HG02840 (cell line): ENCODE results near the gene LDB1.

Experiments
- ATAC-seq: cut with Tn5 transposase; IDR thresholded peaks from one replicate; pipeline ENCODE4 v1.9.1; 2021; ENCODE audit warnings: mild to moderate bottlenecking, moderate library complexity, moderate number of reproducible peaks; ENCODE audit not compliant: unreplicated experiment, low FRiP score

The LDB1 gene

GRCh38 chr10:102114861-102115618 lies 5.1 kb downstream of the LDB1 start:
- ATAC-seq, result peak; percentile 53

DNA sequence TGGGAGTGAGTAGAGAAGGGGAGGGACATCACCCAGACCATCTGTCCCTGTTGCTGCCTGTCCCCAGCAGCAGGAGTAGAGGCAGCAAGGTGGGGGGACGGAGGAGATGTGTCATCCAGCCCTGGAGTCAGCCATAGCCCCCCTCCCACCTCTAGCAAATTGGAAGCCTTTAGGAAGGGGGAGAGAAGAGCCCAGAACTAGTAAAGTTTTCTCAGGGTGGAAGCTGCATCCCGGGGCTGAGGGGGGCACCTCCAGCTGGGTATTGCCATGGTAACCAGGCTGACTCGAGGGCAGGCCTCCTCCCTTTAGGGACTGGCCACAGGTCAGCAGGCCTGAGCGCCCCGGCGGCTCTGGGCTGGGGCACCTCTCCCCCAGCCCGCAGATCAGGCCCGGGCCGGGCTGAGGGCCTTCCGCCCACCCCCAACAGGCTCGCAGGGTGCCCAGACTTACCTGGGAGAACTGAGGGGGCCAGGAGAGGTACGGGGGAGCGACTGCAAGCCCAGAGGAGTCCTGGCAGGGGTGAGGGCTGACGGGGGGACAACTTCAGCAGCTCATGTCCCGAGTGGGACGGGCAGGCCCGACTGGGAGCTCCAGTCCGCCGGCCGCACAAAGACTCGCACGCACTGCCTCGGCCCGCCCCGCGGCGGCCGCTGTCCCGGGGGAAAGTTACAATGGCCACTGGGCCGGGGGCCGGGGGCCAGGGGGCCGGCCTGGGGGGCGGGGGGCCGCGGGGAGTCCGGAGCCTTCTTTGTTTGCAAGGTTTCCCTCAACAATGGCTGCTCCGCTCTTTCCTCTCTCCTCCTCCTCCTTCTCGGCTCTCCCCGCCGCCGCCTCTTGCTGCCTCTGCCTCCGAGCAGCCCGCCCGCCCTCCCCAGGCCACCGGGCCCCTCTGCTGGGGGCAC lies 6.0 kb downstream of the LDB1 start:
- ATAC-seq, result peak; percentile 5

DNA sequence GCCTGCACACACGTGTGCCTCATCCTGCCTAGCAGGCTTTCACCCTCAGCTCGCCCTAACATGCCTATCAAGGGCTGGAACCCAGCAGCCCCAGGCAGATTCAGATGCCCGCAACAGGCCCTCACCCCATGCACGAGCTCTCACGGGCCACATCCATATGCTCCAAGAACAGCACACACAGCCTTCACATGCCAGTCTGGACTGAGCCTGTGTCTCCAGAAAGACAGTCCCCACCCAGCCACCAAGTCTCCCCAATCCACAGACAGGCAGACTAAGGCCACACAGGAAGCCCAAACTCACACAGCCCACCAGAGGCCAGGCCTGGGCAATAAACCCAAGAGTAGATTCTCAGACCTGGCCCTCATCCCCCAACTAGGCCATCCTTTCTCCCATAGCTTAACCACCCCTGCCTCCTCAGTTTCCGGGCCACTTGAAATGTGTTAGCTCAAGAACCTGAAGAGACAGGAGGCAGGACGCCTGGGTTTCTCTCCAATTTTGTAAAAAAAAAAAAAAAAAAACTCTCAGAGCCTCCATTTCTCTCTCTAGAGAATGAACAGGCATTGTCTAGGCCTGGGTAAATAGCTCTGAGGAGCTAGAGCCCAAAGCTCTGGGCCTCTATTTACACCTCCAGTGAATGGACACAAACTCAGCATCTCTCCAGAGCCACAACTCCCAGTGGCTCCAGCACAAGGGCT lies 6.8 kb downstream of the LDB1 start:
- ATAC-seq, result no peak

GRCh38 chr10:102112210-102112817 lies 7.9 kb downstream of the LDB1 start:
- no peak for ATAC-seq

- no peak for ATAC-seq
Observed at GRCh38 chr10:102111276-102111675, 8.9 kb downstream of the LDB1 start.

DNA sequence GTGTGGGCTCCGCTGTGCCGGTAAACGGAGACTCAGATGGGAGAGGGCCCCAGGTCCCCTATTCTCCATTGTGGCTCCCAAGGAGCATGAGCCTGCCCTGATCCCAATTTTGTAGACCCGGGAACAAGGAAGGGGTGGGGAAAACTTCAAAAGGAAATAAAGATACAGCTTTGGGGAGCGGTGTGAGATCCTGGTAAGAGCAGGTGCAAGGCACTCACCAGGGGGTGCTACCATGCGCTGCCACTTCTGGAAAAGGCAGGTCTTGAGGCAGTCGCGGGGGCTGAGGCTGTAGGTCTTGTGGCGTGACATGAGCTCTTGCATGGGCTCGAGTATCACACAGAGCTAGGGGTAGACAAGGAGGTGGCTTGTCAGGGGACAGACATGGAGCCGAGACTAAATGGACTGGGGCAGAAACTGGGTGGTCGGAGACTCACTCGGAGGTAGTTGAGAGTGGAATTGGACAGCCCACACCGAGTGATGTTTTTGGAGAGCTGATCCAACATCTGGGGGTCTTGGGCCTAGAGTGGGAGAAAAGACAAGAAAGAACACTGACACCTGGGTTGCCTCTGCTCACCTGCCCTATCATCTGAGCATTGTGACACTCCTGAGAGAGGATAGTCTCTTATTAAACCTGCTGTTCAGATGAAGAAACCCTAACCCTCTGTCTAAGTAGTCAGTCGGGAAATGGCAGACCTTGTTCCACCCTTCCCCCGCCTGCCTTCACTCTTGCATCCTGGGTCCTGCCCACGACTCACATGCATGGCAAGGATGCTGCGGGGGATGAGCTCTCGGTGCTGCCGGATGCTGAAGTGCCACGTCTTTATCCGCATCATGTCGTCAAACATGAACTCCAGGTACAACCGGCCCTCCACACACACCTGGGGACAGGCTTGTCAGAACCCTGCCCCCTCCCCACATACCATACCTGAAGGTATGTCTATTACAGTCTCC lies 10.7 kb downstream of the LDB1 start:
- ATAC-seq, result no peak

DNA sequence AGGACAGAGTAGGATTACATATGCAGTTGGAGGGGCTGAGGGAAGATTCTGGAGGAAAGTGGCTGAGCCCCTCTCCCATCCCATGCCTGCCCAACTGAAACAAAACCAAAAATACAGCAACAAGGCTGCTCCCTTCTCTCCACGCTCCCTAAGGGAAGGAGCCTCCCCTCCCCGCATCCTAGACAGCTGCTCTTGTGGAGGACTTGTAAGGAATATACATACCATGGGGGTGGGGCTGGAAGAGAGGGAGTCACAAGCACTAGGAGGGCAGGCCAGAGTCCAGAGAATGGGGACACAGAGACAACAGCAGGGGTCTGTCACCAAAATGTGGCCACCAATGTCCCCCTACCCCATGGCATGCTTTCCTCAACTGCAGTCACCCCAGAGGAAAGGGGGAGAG lies 13.2 kb downstream of the LDB1 start:
- no peak for ATAC-seq

DNA sequence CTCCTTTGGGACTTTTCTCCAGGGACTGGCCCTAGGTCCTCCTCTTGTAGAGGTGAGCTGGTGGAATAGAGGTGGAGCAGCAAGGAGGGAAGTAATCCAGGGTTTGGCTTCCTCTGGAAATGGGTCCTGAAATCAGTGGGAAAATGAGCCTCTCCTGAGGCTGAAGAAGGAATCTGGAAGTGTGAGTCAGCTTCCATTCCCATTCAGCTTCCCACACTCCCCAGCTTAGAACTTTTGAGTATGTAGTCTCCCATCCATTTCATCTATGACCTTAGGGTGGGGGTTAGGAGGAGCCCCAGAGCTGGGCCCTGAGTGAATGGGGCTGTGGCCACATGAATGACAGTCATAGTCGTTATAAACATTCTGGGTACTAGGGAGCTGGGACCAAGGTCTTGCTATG lies 17.7 kb downstream of the LDB1 start:
- no peak for ATAC-seq

- no peak for ATAC-seq
Observed at GRCh38 chr10:102101152-102101551, 19.0 kb downstream of the LDB1 start.

DNA sequence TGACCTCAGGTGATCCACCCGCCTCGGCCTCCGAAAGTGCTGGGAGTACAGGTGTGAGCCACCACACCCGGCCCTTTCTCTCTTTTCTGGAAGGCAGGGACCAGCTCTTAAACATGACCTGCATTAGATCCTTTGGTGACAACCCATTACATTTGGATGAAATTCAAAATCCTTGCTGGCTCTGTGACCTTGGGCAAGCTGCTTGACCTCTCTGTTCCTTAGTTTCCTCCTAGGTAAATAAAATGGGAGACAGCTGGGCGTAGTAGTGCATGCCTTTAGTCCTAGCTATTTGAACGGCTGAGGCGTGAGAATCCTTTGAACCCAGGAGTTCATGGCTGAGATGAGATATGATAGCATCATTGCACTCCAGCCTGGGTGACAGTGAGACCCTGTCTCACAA lies 23.7 kb downstream of the LDB1 start:
- no peak for ATAC-seq

GRCh38 chr10:102090772-102091171 lies 29.4 kb downstream of the LDB1 start:
- ATAC-seq, result no peak

GRCh38 chr10:102086196-102086595 lies 34.0 kb downstream of the LDB1 start:
- no peak for ATAC-seq

- ATAC-seq, result no peak
Observed at GRCh38 chr10:102085336-102085735, 34.8 kb downstream of the LDB1 start.

- ATAC-seq, result no peak
Observed at GRCh38 chr10:102083541-102083940, 36.6 kb downstream of the LDB1 start.

DNA sequence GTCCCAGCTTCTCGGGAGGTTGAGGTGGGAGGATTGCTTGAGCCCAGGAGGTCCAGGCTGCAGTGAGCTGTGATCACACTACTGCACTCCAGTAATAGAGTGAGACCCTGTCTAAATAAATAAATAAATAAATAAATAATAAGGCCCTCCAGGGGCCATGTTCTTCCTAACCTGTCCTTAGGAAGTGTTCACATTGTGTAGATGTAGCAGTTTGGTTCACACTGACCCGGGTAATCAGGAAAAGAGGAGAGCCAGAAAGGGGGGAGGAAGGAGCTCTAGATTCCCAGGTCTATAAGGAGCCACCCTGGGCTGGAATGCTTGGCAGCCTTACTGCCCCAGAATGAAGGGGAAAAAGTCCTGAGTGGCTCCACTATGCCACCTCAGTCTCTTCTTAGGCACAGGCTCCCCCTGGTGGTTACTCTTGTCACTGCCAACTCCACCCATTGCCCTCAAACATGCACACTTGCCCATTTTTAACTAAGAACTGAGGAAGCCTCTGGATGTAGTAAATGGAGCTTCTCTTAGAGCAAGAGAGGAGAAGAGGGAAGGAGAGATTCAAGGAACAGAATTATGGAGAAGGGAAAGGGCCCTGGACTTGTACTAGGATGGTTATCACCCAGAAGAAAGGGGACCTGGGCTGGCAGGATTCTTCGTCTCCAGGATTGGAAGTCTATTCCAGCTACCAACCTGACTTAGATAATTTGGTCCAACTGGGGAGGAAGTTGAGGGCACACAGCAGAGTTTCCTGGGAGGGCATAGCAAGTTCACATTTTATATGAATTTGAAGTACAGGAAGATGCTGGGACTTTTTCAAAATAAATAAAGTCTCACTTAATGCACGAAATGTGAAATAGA lies 47.3 kb downstream of the LDB1 start:
- ATAC-seq, result no peak

DNA sequence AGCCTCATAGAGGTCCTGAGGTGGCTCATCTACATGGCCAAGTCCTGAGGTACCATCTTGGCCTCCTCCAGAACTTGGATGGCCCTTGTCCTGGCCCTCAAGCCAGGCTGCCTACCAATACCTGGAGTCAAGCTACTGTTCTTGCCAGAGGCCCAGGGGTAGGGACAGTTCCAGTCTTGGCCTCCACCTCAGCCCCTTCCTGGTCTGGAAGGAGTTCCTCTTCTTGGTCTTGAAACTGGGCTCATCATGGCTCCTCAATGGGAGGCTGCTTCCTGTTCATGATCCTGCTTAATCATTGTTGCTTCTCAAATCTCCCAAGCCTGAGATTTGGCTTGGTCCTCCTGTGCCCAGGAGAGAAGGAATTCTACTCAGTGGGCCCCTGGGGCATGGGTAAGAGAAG lies 51.1 kb downstream of the LDB1 start:
- ATAC-seq, result no peak

DNA sequence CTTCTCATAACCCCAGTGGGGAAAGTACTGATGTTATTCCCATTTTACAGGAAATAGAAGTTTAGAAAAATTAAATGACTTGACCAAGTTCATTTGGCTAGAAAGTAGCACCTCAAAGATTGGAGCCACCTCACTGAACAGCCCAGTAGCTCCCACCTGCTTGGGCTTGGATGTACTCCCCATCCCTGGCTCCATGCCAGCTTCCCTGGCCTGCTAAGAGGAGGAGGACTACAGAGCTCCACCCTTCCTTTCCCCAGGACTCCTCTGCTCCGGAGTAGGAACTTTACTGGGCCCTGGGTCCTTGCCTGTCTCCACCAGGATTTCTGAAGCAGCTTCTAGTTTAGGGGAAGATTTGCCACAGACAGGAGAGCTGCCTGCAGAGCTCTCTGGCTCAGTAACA lies 52.0 kb downstream of the LDB1 start:
- no peak for ATAC-seq

DNA sequence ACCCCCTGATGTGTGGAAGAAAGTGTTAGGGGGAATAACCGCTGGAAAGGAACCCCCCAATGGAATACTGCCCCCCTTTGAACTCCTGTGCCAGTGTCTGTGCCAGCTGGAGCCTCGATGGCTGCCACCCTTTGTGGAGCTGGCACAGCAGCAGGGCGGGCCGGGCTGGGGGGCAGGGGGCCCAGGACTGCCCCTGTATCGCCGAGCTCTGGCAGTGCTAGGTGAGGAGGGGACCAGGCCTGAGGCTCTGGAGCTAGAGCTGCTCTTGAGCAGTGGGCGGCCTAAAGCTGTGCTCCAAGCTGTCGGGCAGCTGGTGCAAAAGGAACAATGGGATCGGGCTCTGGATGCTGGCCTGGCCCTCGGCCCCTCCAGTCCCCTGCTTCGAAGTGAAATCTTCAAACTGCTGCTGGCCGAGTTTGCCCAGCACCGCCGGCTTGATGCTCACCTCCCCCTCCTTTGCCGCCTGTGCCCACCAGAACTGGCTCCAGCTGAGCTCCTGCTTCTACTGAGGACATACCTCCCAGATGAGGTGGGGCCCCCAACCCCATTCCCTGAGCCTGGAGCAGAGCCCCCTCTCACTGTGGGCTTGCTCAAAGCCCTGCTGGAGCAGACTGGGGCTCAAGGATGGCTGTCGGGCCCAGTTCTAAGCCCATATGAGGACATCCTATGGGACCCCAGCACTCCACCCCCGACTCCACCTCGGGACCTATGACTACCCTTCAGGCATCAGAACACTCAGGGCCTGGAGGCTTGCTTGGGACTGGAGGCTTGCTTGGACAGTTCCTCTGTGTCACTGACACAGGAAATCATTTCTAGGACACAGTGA lies 52.9 kb downstream of the LDB1 start:
- no peak for ATAC-seq
